HG03469 (cell line): ENCODE results near the gene CYTH1.

Experiments
- ATAC-seq: cut with Tn5 transposase; IDR thresholded peaks from one replicate; pipeline ENCODE4 v1.9.1; 2021; ENCODE audit warnings: mild to moderate bottlenecking, moderate library complexity, moderate number of reproducible peaks; ENCODE audit not compliant: unreplicated experiment

Gene CYTH1

DNA sequence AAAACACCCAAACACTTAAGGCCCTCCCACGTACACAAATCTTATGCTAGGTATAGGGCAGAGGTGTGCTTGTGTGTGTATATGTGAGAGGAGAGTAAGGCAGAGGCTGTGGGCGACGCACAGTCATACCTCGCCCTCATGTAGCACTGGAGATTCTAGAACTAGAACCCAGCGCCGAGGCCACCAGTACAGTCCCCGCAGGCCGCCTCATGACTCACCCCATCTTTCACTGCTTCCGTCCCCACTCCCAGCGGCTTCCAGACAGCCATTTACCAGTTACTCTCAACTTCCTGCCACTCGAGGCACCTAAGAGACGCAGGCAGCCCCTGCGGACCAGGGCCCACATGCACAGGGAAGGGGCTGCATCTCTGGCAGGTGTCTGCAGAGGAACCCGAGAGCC, 23.2 kb upstream of the CYTH1 start:
- ATAC-seq = no peak

- no peak for ATAC-seq
Measured at GRCh38 chr17:78804777-78805176, 22.7 kb upstream of the CYTH1 start.

DNA sequence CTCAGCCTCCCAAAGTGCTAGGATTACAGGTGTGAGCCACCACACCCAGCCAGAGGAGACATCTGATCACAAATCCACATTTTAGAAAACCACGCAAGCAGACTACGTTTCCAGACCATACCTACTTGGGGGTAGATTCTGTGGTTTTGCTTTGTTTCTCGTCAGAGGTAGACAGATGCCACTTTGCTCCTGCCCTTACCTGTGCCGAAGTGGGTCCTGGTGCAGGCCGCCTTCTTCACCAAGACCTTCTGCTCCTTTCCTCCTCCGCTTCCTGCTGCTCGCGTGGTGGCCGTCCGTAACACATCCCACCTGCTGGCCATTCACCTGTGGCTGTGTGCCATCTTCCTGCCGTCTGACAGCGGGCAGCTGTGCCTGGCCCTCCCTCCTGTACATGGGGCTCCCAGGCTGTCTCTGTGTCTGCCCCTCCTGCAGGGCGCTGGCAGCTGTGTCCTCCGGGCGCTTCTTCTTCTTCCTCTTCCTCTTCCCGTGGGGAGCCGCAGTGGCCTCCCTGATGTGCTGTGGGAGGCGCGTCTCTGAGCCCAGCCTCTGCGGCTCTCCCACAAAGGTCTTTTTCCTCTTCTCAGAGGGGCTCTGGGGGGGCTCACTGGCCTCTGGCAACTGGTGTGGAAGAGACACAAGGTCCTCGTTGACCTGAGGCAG, 21.2 kb upstream of the CYTH1 start:
- no peak for ATAC-seq

DNA sequence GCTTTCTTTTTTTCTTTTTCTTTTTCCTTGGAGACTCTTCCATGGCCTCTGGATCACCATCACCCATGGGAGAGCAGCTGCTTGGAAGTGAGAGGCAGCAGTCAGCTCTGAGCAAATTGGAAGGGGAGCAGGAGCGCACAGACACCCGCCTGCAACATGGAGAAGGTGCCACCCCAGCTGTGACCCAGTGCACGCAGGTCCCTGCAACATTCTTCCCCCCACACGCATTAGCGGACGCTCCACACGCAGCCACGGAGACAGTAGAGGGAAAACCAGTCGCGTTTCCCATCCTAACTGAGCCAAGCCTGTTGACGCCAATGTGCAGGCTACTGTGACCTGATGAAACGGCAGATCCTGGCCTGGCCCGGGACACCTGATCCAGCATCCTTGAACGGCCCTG, 20.4 kb upstream of the CYTH1 start:
- ATAC-seq = no peak

- ATAC-seq = no peak
Measured at GRCh38 chr17:78802008-78802407, 19.9 kb upstream of the CYTH1 start.

DNA sequence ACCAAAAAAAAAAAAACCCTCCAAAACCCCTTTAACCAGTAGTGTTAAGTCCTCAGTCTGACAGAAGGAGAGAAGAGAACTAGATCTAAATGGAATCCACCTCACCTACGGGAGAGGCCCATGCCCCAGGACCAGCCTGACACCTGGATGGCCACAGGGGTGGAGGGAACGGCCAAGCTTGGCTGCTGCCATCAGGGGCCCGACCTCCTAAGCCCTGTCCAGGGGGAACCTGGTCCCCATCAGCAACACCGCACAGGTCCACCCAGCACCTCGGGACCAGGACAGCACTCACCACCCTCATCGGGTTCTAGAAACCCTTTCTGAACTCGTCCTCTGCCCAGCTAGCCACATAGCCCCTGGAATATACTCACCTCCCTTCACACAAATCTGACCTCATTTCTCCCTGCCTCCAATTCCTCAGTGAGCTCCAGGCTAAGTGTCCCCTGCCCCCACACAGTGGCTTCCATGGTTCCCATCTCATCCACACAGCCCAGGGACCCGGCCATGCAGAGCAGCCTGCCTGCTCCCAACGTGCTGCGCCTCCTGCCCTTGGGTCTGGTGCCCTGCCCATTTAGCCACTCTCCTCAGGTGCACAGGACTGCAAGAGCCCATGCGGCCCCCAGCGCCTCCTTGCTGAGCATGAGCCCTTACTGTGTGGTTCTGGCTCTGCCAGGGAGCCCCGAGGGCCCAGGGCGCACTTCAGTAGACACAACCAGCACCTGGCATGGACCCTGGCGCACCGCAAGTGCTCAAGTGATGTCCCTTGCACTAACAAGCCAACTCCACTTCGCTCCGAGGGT, 18.3 kb upstream of the CYTH1 start:
- ATAC-seq = no peak

DNA sequence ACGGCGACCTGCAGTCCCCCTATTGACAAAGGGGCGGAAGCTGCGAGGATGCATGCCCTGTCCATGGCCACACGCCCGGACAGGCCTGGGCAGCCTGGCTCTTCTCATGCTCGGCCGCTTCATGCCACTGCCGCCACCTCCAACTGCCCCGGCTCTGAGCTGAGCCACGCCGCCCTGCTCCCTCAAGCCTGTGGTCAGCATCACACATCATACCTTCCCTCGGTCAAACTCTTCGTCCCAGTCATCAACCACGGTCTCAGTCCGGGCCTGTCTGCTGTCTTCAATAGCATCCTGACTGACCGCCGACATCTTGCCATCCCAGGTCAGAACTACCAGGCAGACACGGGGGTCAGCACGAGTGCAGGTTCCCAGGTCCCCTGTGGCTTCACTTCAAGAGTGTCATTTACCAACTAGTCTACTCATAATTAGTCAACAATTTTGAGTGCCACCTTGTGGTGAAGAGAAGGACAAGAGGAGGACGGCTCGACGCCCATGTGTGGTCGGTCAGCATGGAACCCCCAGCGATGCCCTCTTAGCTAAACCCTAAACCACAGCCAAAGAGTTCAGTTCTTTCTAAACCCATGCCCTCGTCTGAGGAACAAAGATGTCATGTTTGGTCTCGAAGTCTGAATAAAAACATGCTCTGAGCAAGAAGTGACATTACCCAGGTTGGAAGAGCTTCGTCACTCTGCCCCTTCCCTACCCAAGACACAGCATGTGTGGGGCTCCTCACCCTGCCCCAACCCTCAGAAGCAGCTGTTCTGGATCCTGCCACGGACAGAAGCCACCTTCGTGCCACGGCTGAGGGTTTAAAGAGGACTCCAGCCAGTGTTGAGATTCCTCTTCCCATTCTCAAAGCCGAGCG, 16.9 kb upstream of the CYTH1 start:
- ATAC-seq = no peak

GRCh38 chr17:78797691-78798585, 15.9 kb upstream of the CYTH1 start:
- no peak for ATAC-seq

DNA sequence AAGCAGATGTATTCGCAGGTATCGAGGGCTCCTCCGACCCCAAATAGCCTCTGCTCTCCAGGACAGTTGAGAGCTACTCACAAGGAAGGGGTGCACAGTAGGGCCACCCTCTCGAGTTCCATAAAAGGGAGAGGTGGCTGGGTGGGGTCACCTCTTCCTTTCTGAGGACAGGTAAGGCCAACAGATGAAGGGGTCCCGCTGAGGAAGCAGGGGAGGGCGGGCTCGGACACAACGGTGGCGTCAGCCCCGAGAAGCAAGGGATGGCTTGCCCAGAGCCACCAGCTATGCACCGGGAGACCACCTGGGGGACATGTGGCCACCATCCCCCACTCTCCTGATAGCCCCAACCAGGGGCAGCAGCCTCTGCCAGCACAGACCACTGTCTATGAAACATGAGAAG, 15.1 kb upstream of the CYTH1 start:
- no peak for ATAC-seq

DNA sequence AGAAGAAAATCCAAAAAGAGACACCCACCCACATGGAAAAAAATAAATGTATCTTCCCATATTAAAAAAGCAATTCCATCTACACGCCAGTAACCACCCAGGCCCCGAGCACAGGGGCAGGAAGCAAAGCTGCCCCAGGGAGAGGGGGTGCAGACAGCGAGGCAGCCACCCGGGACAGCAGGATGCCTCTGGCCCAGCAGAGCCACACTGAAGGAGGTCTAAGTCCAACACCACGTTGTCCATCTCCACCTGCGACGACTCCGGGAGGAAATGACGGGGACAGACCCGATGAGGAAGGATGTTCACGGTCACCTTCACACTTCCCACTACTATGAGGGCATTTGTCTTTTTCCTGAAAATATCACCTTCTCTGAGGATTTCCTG, 14.4 kb upstream of the CYTH1 start:
- ATAC-seq = no peak

GRCh38 chr17:78795861-78796516, 13.9 kb upstream of the CYTH1 start:
- ATAC-seq = no peak

DNA sequence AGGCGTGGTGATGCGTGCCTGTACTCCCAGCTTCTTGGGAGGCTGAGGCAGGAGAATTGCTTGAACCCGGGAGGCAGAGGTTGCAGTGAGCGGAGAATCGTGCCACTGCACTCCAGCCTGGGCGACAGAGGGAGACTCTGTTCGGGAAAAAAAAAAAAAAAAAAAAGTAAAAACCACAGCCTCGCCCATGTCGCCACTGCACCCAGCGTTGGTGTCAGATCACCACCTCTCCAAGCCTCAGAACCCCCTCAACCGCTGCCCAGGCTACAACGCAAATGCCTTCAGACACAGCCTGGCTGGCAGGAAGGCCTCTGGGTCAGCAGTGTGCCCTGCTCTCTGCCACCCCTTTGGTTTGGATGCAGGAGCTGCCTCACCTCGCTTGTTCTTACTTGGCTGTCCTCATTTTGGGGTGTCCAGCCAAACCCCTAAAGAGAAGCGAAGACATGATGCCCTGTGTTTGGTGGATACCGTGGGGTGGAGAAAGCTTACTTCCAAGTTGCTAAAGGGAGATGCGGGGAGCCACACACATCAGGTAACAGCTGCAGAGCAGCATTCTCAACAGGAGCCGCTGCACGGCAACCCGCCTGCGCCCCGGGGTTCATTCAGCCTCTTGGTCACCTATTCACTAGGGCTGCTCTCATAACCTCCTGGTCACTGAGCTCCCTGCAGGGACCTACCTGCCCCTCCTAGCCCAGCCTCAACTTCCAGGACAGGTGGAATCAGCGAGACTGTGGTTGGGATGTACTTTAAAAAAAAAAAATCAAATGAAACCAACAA, 13.0 kb upstream of the CYTH1 start:
- ATAC-seq = no peak

DNA sequence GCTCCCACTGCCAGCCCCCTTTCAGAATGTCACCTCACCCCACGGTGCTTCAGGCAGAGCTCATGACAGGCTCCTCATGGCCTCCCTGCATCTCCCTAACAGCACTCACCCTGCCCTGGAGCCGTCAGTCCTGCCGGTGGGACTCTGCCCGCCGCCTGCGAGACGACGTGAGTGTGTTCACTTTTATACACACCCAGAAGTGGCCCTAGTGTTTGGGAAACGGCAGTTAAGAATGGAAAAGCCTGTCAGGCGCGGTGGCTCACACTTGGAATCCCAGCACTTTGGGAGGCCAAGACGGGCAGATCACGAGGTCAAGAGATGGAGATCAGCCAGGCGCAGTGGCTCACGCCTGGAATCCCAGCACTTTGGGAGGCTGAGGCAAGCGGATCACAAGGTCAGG, 12.3 kb upstream of the CYTH1 start:
- ATAC-seq = no peak

DNA sequence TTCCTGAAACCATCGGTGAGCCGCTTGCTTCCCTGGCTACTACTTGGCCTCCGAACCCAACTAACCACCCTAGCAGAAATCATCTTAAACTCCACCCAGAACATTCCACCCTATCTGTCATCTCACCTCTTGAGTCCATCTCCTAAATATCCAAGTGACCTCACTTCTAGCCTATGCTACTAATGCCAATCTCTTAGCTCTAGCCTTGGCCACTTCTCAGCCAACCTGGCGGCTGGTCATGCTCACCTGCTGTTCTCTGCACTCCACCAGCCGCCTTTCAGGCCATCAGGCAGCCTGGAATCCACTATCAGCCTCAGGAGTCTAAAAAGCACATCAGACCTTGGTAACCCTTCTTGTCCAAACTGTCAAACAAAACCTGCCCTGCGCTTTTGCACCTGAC, 11.9 kb upstream of the CYTH1 start:
- no peak for ATAC-seq

DNA sequence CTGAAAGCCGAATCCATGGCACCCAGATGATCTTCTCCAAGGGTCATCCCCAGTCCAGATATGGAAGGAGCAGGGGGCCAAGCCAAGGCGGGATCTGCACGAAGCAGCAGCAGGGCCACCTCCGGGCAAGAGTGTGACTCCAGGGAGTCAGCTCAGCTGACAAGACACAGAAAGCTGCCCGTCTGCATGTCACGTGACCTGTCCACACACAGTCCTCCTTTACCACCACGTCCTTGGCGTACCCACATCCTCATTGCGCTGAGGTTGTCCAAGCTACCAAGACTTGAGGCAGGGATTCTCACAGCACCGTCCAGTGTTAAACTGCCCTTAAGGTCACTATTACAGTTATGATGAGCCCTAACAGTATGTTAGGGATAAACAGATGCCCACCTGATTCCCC, 11.3 kb upstream of the CYTH1 start:
- ATAC-seq = no peak

- ATAC-seq = no peak
Measured at GRCh38 chr17:78791840-78792709, 10.0 kb upstream of the CYTH1 start.

DNA sequence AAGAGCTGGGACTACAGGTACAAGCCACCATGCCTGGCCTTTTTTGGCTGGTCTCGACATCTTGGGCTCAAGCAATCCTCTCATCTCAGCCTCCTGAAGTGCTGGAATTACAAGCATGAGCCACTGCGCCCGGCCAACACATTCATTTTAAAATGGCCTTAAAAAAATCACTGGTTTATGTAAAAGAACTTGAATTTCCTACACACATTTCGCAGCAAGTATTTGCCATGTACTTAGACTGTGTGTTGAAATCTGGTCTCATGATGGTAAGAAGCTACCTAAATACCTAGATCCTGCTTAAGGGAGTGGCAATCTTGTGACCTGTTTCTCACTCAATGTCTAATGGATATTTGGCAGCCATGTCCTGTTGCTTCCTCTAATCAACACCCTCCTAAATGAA, 8.5 kb upstream of the CYTH1 start:
- no peak for ATAC-seq

DNA sequence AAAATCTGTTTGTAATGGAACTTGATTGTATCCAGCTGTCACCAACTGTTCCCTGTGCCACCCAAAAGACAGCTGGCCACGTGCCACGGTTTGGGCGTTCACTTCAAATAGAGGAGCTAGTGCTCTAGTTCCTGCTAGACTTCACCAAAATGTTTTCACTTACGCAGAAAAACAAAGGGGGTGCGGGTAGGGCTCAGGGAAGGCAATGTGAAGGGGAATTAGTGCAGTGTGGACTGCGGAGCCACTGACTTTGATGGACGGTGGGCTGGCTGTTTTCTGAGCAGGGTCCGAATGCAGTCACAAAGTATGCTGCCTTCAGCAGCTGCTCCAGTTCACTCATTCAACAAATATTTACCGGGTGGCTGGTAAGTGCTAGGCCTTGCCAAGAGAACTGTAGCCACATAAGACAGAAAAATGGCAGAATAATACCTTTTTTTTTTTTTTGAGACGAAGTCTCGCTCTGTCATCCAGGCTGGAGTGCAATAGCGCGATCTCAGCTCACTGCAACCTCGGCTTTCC, 7.6 kb upstream of the CYTH1 start:
- no peak for ATAC-seq
